HUES48 (cell line): ENCODE measurements around the gene PCNX1.
A peak's percentile ranks its signal among the peaks of the same experiment; 100 is the strongest.

Experiments
- H3K27ac ChIP-seq: one replicate; pipeline ENCODE4 v1.7.0; 2013; ENCODE audit warnings: low read depth, low read length, inconsistent platforms
- H3K27me3 ChIP-seq: 2 replicates; pipeline ENCODE4 v1.6.1; 2013; ENCODE audit warnings: mild to moderate bottlenecking, low read length; ENCODE audit not compliant: control insufficient read depth, insufficient read depth
- H3K36me3 ChIP-seq: 2 replicates; pipeline ENCODE4 v1.6.1; 2013; ENCODE audit warnings: low read length; ENCODE audit not compliant: control insufficient read depth, insufficient read depth
- H3K4me1 ChIP-seq: 2 replicates; pipeline ENCODE4 v1.6.1; 2013; ENCODE audit warnings: mild to moderate bottlenecking, low read length; ENCODE audit not compliant: control insufficient read depth, insufficient read depth
- H3K4me3 ChIP-seq: 2 replicates; pipeline ENCODE4 v1.5.1; 2013; ENCODE audit warnings: mild to moderate bottlenecking, low read depth, low read length
- H3K9ac ChIP-seq: 2 replicates; pipeline ENCODE4 v1.6.1; 2013; ENCODE audit warnings: mild to moderate bottlenecking, low read depth, low read length, moderate library complexity
- H3K9me3 ChIP-seq: 2 replicates; pipeline ENCODE4 v1.6.1; 2013; ENCODE audit warnings: low read length; ENCODE audit not compliant: control insufficient read depth, insufficient read depth

The PCNX1 gene

DNA sequence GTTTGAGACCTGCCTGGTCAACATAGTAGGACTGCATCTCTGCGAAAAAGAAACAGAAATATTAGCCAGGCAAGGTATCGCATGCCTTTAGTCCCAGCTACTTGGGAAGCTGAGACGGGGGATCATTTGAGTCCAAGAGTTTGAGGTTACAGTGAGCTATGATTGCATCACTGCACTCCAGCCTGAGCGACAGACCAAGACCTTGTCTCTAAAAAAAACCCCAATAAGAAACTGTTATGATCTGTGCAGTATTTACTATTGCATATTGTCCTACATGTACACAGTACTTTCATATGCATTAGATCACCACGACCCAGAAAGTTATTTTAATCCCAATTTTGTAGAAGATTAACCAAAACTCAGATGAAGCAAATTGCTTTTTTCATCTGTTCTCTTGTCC lies 187.5 kb downstream of the PCNX1 start:
- no peaks in the 10 kb centered on the region for H3K9me3 ChIP-seq
- H3K36me3 ChIP-seq, result peaks cover 22% of the 10 kb centered on the region
- no peaks in the 10 kb centered on the region for H3K4me1 ChIP-seq
- no peak overlapping the region for H3K9ac ChIP-seq
- no peaks in the 10 kb centered on the region for H3K27me3 ChIP-seq
- H3K4me3 ChIP-seq, result no peak overlapping the region
- no peak overlapping the region for H3K27ac ChIP-seq

DNA sequence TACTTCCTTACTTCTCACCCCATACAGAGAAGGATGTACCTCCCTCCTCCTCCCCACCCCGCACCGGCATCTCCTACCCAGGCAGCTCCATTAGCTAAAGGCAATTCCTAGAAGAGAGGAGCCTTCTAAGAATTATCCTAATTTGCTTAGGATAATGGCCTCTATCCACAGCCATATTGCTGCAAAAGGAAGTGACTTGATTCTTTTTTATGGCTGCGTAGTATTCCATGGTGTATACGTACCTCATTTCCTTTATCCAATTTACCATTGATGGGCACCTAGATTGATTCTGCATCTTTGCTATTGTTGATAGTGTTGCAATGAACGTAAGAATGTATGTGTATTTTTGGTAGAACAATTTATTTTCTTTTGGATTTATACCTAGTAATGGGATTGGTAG lies 189.7 kb downstream of the PCNX1 start:
- H3K27me3 ChIP-seq, result no peaks in the 10 kb centered on the region
- no peak overlapping the region for H3K27ac ChIP-seq
- peaks cover 10% of the 10 kb centered on the region for H3K36me3 ChIP-seq
- H3K9me3 ChIP-seq, result no peaks in the 10 kb centered on the region
- H3K4me3 ChIP-seq, result no peak overlapping the region
- no peak overlapping the region for H3K9ac ChIP-seq
- H3K4me1 ChIP-seq, result no peaks in the 10 kb centered on the region

GRCh38 chr14:71103662-71104484 lies 196.6 kb downstream of the PCNX1 start:
- H3K36me3 ChIP-seq, result peaks cover 61% of the 10 kb centered on the region
- H3K4me1 ChIP-seq, result no peaks in the 10 kb centered on the region
- H3K4me3 ChIP-seq, result no peak overlapping the region
- H3K9me3 ChIP-seq, result no peaks in the 10 kb centered on the region
- H3K9ac ChIP-seq, result no peak overlapping the region
- no peak overlapping the region for H3K27ac ChIP-seq
- no peaks in the 10 kb centered on the region for H3K27me3 ChIP-seq

DNA sequence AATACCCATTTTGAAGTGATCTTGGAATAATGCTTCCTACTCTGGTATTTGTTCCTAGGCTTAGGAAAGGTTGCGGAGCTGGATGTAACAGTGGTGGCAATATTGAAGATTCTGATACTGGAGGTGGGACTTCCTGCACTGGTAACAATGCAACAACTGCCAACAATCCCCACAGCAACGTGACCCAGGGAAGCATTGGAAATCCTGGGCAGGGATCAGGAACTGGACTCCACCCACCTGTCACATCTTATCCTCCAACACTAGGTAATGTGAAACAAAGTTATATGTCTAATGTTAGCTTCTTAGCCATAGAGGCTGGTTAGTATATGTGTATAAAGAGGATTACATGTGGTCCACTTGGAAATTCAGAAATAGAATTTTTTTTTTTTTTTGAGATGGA lies 197.9 kb downstream of the PCNX1 start:
- Histone ChIP-seq H3K9ac (no peak overlapping the region), H3K9me3 (no peaks in the 10 kb centered on the region), H3K27me3 (no peaks in the 10 kb centered on the region), H3K27ac (no peak overlapping the region), H3K4me3 (no peak overlapping the region), H3K36me3 (peaks cover 74% of the 10 kb centered on the region), H3K4me1 (no peaks in the 10 kb centered on the region)

DNA sequence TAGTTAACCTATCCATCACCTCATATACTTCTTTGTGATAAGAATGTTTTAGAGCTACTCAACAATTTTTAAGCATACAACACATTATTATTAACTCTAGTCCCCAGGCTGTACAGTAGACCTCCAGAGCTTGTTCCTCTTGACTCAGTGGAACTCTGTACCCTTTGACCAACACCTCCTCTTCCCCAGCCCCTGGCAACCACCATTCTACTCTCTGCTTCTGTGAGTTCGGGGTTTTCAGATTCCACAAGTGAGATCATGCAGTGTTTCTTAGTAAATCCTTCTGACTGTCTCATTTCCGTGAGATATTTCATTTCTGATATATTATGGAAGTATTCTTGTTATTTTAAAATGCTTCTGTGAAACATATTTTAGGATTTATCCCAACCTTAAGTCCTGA lies 200.7 kb downstream of the PCNX1 start:
- Histone ChIP-seq H3K9me3 (no peaks in the 10 kb centered on the region), H3K27me3 (no peaks in the 10 kb centered on the region), H3K4me3 (no peak overlapping the region), H3K4me1 (no peaks in the 10 kb centered on the region), H3K27ac (no peak overlapping the region), H3K9ac (no peak overlapping the region), H3K36me3 (peaks cover 76% of the 10 kb centered on the region)

DNA sequence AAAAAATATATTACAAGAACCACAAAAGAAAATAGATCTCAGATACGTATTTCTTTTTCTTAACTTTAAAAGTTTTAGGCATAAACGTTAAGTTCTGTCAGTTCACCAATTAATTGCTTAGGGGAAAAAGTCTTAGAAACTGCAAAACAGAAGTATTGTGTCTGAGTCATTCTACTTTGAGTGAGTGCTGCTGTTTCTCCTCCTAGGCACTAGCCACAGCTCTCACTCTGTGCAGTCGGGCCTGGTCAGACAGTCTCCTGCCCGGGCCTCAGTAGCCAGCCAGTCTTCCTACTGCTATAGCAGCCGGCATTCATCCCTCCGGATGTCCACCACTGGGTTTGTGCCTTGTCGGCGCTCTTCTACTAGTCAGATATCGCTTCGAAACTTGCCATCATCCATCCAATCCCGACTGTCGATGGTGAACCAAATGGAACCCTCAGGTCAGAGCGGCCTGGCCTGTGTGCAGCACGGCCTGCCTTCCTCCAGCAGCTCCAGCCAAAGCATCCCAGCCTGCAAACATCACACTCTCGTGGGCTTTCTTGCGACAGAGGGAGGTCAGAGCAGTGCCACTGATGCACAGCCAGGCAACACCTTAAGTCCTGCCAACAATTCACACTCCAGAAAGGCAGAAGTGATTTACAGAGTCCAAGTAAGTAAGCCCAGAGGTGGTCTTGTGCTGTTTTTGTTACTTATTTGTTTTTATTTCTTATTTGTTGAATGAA lies 201.3 kb downstream of the PCNX1 start:
- Histone ChIP-seq H3K9ac (no peak overlapping the region), H3K4me3 (no peak overlapping the region), H3K4me1 (no peaks in the 10 kb centered on the region), H3K36me3 (peaks cover 72% of the 10 kb centered on the region), H3K9me3 (no peaks in the 10 kb centered on the region), H3K27ac (no peak overlapping the region), H3K27me3 (no peaks in the 10 kb centered on the region)

GRCh38 chr14:71113376-71113775 lies 206.1 kb downstream of the PCNX1 start:
- peaks cover 14% of the 10 kb centered on the region for H3K4me1 ChIP-seq

GRCh38 chr14:71114565-71114964 lies 207.3 kb downstream of the PCNX1 start:
- Histone ChIP-seq H3K4me3 (no peak overlapping the region), H3K9ac (no peak overlapping the region), H3K9me3 (no peaks in the 10 kb centered on the region), H3K4me1 (peaks cover 14% of the 10 kb centered on the region), H3K36me3 (peaks cover 22% of the 10 kb centered on the region), H3K27me3 (no peaks in the 10 kb centered on the region), H3K27ac (no peak overlapping the region)

More at GRCh38 chr14:71113376-71113775, 206.1 kb downstream of the PCNX1 start:
- Histone ChIP-seq H3K9ac (no peak overlapping the region), H3K27ac (no peak overlapping the region), H3K4me3 (no peak overlapping the region), H3K36me3 (peaks cover 34% of the 10 kb centered on the region), H3K9me3 (no peaks in the 10 kb centered on the region), H3K27me3 (no peaks in the 10 kb centered on the region)

GRCh38 chr14:71115306-71115705 lies 208.0 kb downstream of the PCNX1 start:
- peak overlapping the region; percentile 21 for H3K27ac ChIP-seq
- no peak overlapping the region for H3K9ac ChIP-seq
- H3K4me1 ChIP-seq, result peaks cover 14% of the 10 kb centered on the region

DNA sequence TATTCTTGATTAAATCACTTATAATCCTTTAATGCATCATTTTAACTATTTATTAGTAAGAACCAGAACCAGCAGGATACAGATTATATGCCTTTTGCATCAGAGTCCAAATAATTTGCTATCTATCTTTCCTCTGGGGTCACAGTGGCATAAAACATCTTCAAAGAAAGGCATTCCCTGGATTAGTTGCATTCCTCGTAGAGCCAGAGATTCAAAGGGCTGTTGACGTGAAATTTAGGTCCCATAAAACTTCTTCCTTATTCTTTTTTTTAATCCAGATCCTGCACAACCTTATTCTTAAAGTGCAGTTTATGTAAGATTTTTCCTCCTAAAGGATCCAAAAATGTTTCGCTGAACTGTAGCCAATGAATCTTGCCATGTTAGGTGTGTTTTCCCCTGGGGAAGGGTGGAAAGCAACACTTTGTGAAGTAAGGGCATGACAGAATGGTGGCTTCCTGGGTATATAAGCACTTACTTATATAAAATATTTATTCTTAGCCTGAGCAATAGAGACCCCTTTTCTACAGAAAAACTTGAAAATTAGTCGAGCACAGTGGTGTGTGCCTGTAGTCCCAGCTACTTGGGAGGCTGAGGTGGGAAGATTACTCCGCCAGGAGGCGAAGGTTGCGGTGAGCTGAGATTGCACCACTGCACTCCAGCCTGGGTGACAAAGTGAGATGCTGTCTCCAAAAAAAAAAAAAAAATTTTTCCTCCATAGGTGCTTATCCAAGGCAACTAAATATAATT lies 208.7 kb downstream of the PCNX1 start:
- Histone ChIP-seq H3K27me3 (no peaks in the 10 kb centered on the region), H3K4me3 (no peak overlapping the region), H3K36me3 (peaks cover 8% of the 10 kb centered on the region), H3K9ac (no peak overlapping the region), H3K27ac (peak overlapping the region; percentile 45), H3K4me1 (peaks cover 14% of the 10 kb centered on the region), H3K9me3 (0 out of 2 replicates have a peak, but pooled peaks cover 2% of the 10 kb centered on the region)

More at GRCh38 chr14:71115306-71115705, 208.0 kb downstream of the PCNX1 start:
- Histone ChIP-seq H3K9me3 (no peaks in the 10 kb centered on the region), H3K4me3 (no peak overlapping the region), H3K36me3 (peaks cover 15% of the 10 kb centered on the region), H3K27me3 (no peaks in the 10 kb centered on the region)
